Keratinocyte (primary cell): ENCODE data around the gene POU2F2. TPM values are rescaled to one million over a fixed set of nuclear protein-coding genes. Genes with fewer than 3 reads are reported as not detected.

Experiments
- DNase-seq: peaks from one replicate; pipeline ENCODE4 v3.0.0-alpha.2; 2011; ENCODE audit warnings: low read depth, missing footprints, low spot score
- FAIRE-seq: peaks from 2 replicates; lab custom pipeline; 2011; peaks lifted over from hg19 to GRCh38; lab: Jason Lieb, UNC
- H2AFZ ChIP-seq: 2 replicates; pipeline ENCODE4 v1.6.0; 2012; ENCODE audit warnings: low read length, control low read depth, inconsistent platforms; ENCODE audit not compliant: control insufficient read depth
- H3K27ac ChIP-seq: 2 replicates; pipeline ENCODE4 v1.5.1; 2011; ENCODE audit warnings: low read length; ENCODE audit not compliant: control insufficient read depth, insufficient read depth
- H3K27me3 ChIP-seq: 3 replicates; pipeline ENCODE4 v1.6.0; 2011; ENCODE audit warnings: low read length; ENCODE audit not compliant: control insufficient read depth, insufficient read depth; ENCODE audit errors: extremely low read depth
- H3K36me3 ChIP-seq, 2 experiments: 2 replicates in 1 of 2; 3 replicates in 1 of 2; pipeline ENCODE4 v1.5.1; 2011; ENCODE audit warnings: low read length in 2 of 2, mild to moderate bottlenecking in 1 of 2; ENCODE audit not compliant: control insufficient read depth in 2 of 2, insufficient read depth in 2 of 2; ENCODE audit errors: extremely low read depth in 1 of 2
- H3K4me1 ChIP-seq: 3 replicates; pipeline ENCODE4 v1.5.1; 2011; ENCODE audit warnings: low read length; ENCODE audit not compliant: control insufficient read depth, insufficient read depth; ENCODE audit errors: extremely low read depth
- H3K4me2 ChIP-seq: 3 replicates; pipeline ENCODE4 v1.6.0; 2011; ENCODE audit warnings: low read depth, low read length; ENCODE audit not compliant: control insufficient read depth, insufficient read depth; ENCODE audit errors: extremely low read depth
- H3K4me3 ChIP-seq, 3 experiments: fragments of 200-600 bp in 1 of 3; sonication (generic) in 1 of 3; 2 replicates in 2 of 3; 3 replicates in 1 of 3; pipeline ENCODE4 v1.5.1; 2011 to 2016; ENCODE audit warnings: low read length in 3 of 3, mild to moderate bottlenecking in 3 of 3, control low read depth in 2 of 3, inconsistent platforms in 1 of 3, low read depth in 1 of 3, mixed read lengths in 1 of 3, mixed run types in 1 of 3, moderate library complexity in 1 of 3; ENCODE audit not compliant: control insufficient read depth in 2 of 3, insufficient read depth in 2 of 3; ENCODE audit errors: extremely low read depth in 1 of 3
- H3K79me2 ChIP-seq: 2 replicates; pipeline ENCODE4 v1.6.0; 2012; ENCODE audit warnings: low read length; ENCODE audit not compliant: control insufficient read depth, insufficient read depth
- H3K9ac ChIP-seq: 3 replicates; pipeline ENCODE4 v1.6.0; 2011; ENCODE audit warnings: low read length; ENCODE audit not compliant: control insufficient read depth, insufficient read depth; ENCODE audit errors: extremely low read depth
- H3K9me1 ChIP-seq: 3 replicates; pipeline ENCODE4 v1.6.0; 2011; ENCODE audit warnings: low read length; ENCODE audit not compliant: control insufficient read depth, insufficient read depth; ENCODE audit errors: extremely low read depth
- H3K9me3 ChIP-seq: 2 replicates; pipeline ENCODE4 v1.5.1; 2012; ENCODE audit warnings: low read depth, low read length; ENCODE audit not compliant: control insufficient read depth
- H4K20me1 ChIP-seq: 3 replicates; pipeline ENCODE4 v1.6.0; 2011; ENCODE audit warnings: low read length; ENCODE audit not compliant: control insufficient read depth, insufficient read depth; ENCODE audit errors: extremely low read depth
- CTCF ChIP-seq, 3 experiments: IDR thresholded peaks in 1 of 3; conservative IDR thresholded peaks in 1 of 3; optimal IDR thresholded peaks in 1 of 3; 2 replicates in 2 of 3; 3 replicates in 1 of 3; pipeline versions ENCODE3 to v1.5.1; 2011; ENCODE audit warnings: low read length in 3 of 3, mild to moderate bottlenecking in 3 of 3, moderate library complexity in 2 of 3, control low read depth in 1 of 3, inconsistent platforms in 1 of 3; ENCODE audit not compliant: insufficient read depth in 2 of 3; ENCODE audit errors: extremely low read depth in 1 of 3
- EZH2 ChIP-seq: IDR thresholded peaks from one replicate; pipeline ENCODE4 v1.6.1; 2012; ENCODE audit warnings: inconsistent platforms, mild to moderate bottlenecking, low read length, moderate library complexity
- dilution Hi-C: fragments of 300-500 bp; cut with MboI; formaldehyde crosslinking; loops from one replicate; pipeline ENCODE4 v1.7.0; 2020; ENCODE audit warnings: low sequenced_read_pairs; ENCODE audit not compliant: extremely low pct_ligation_motif_present
- polyA plus RNA-seq, 5 experiments: library from polyadenylated mRNA; depleted of rRNA in 3 of 5; stranded (reverse) in 3 of 5; stranded (forward) in 1 of 5; unstranded in 1 of 5; fragments of >200 nt; gene quantifications; 1 replicate in 1 of 5; 2 replicates in 3 of 5; 3 replicates in 1 of 5; pipeline versions ENCODE4 v1.2.1 to v1.2.3, GENCODE V29; 2011 to 2012; ENCODE audit warnings: missing spikeins in 2 of 5, low read depth in 1 of 5, low replicate concordance in 1 of 5

POU2F2 gene
- polyA plus RNA-seq, 1 donor (not counting 4 experiments of a cell fraction or from before 2014, with no cell fraction given), result 7.0 TPM

DNA sequence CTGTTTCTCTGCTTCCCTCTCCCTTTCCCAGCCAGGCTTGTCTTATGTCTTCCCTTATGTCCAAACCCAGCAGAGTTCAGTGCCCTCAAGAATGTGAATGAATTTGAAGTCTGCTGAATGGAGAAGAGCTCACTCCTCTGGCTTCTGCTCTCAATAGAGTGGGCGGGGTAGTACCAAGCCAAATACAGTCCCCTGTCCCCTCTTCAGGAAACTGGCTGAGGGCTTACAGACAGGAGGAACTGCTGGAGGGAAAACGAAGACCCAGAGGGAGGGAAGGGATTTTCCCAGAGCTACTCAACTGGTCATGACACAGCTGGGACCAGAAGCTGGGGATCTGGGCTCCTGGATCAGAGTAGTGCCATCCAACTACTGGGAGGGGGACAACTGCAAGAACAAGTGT, 32.9 kb upstream of the POU2F2 start:
- no peaks in the 10 kb centered on the region for H3K9me3 ChIP-seq
- H3K9me1 ChIP-seq, result no peaks in the 10 kb centered on the region
- no peak for DNase-seq
- no peak for FAIRE-seq
- H3K4me1 ChIP-seq, result no peaks in the 10 kb centered on the region
- H2AFZ ChIP-seq, result no peak overlapping the region
- TF ChIP-seq CTCF (optimal IDR thresholded peaks at IDR 0.05 in 1 of 3, IDR thresholded peaks at IDR 0.05 in 1 of 3, conservative IDR thresholded peaks at IDR 0.05 in 1 of 3; ENCODE audit: extremely low read depth in 1 of 3, insufficient read depth in 2 of 3, low read length in 3 of 3) (no peak), EZH2 (no peak)
- H3K79me2 ChIP-seq, result no peaks in the 10 kb centered on the region
- dilution Hi-C loops, result no loop called here
- no peak overlapping the region for H3K4me3 ChIP-seq
- no peaks in the 10 kb centered on the region for H4K20me1 ChIP-seq
- no peak overlapping the region for H3K27ac ChIP-seq
- peaks cover 18% of the 10 kb centered on the region for H3K27me3 ChIP-seq
- H3K36me3 ChIP-seq, result no peaks in the 10 kb centered on the region
- no peak overlapping the region for H3K4me2 ChIP-seq
- H3K9ac ChIP-seq, result no peak overlapping the region

DNA sequence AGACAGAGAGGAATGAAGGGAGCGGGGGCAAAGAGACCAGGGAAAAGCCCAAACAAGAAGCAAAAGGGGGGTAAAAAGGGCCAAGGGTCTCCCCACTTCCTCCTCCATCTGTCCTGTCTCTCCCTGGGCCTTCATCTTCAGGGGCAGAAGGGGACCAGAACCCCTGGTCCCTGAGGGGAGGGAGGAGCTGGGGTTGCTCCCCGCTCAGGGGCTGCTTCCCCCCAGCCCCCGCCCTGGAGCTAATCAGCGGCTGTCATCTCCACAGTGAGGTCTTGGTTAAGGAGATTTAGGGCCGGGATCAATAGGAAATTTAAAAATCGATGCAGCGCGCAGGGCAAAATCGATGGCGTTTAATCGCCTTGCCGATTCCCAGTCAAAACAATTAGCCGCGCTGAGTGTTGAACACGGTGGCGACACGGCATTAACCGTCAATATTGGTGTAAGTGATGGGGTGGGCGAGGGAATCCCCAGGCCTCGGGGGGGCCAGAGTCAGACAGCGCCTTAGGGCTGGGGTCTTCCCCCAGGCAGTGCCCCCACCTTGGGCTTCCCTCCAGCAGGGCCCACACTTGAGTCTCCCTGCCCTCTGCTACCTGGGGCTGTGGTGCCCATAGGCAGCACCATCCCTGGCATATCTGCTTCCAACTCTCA, 29.5 kb upstream of the POU2F2 start:
- Histone ChIP-seq H3K27me3 (peaks cover 31% of the 10 kb centered on the region), H2AFZ (no peak overlapping the region), H3K36me3 (no peaks in the 10 kb centered on the region), H3K4me1 (no peaks in the 10 kb centered on the region), H3K27ac (no peak overlapping the region), H3K9me1 (no peaks in the 10 kb centered on the region), H3K9me3 (no peaks in the 10 kb centered on the region), H3K9ac (no peak overlapping the region), H3K4me2 (no peak overlapping the region), H4K20me1 (no peaks in the 10 kb centered on the region), H3K79me2 (no peaks in the 10 kb centered on the region), H3K4me3 (no peak overlapping the region)
- dilution Hi-C loops, result no loop called here
- DNase-seq (no peak), FAIRE-seq (no peak)
- TF ChIP-seq EZH2 (no peak), CTCF (optimal IDR thresholded peaks at IDR 0.05 in 1 of 3, IDR thresholded peaks at IDR 0.05 in 1 of 3, conservative IDR thresholded peaks at IDR 0.05 in 1 of 3; ENCODE audit: extremely low read depth in 1 of 3, insufficient read depth in 2 of 3, low read length in 3 of 3) (no peak)
